ENCODE data around the gene FNDC3A. TPM values are rescaled to one million over a fixed set of nuclear protein-coding genes. Genes with fewer than 3 reads are reported as not detected.

Gene FNDC3A
- total and polyA plus RNA-seq, 12 donors = 24.4 to 91.2 (median 62.4) TPM

- intact Hi-C loops (cut with DNase I) = no loop called here
- no peaks in the 10 kb centered on the region for H3K36me3 ChIP-seq (replicated peaks in 1 of 2)
- no peaks in the 10 kb centered on the region for H3K4me1 ChIP-seq (replicated peaks in 1 of 2)
- TF ChIP-seq POLR2A (IDR thresholded peaks at IDR 0.05) (no peak), CTCF (IDR thresholded peaks at IDR 0.05) (no peak)
- no peaks in the 10 kb centered on the region for H3K27me3 ChIP-seq
- no peaks in the 10 kb centered on the region for H3K9me3 ChIP-seq (replicated peaks in 1 of 3)
- 77 to 91% (median 84%) methylated on average over 3 of the region's 3 CpGs for WGBS, 4 donors
- no peak for DNase-seq
- H3K4me3 ChIP-seq = no peak overlapping the region
- no peak overlapping the region for H3K27ac ChIP-seq
Measured at GRCh38 chr13:48944221-48944620, 31.5 kb upstream of the FNDC3A start.

GRCh38 chr13:48945626-48946025, 30.1 kb upstream of the FNDC3A start:
- Histone ChIP-seq H3K9me3 (replicated peaks in 1 of 3) (no peaks in the 10 kb centered on the region), H3K4me3 (no peak overlapping the region), H3K27ac (no peak overlapping the region), H3K4me1 (replicated peaks in 1 of 2) (no peaks in the 10 kb centered on the region), H3K36me3 (replicated peaks in 1 of 2) (no peaks in the 10 kb centered on the region), H3K27me3 (no peaks in the 10 kb centered on the region)
- WGBS, 4 donors = 73 to 93% (median 87%) methylated on average over 1 of the region's 1 CpG
- no peak for DNase-seq
- TF ChIP-seq CTCF (IDR thresholded peaks at IDR 0.05) (no peak), POLR2A (IDR thresholded peaks at IDR 0.05) (no peak)
- intact Hi-C loops (cut with DNase I) = no loop called here

- TF ChIP-seq POLR2A (IDR thresholded peaks at IDR 0.05) (no peak), CTCF (IDR thresholded peaks at IDR 0.05) (no peak)
- no peak overlapping the region for H3K27ac ChIP-seq
- intact Hi-C loops (cut with DNase I) = no loop called here
- no peaks in the 10 kb centered on the region for H3K4me1 ChIP-seq (replicated peaks in 1 of 2)
- H3K27me3 ChIP-seq = no peaks in the 10 kb centered on the region
- no peaks in the 10 kb centered on the region for H3K36me3 ChIP-seq (replicated peaks in 1 of 2)
- 90 to 92% (median 91%) methylated on average over 2 of the region's 2 CpGs for WGBS, 4 donors
- H3K4me3 ChIP-seq = no peak overlapping the region
- no peak for DNase-seq
- no peaks in the 10 kb centered on the region for H3K9me3 ChIP-seq (replicated peaks in 1 of 3)
Measured at GRCh38 chr13:48946163-48946562, 29.5 kb upstream of the FNDC3A start.

- no peaks in the 10 kb centered on the region for H3K9me3 ChIP-seq (replicated peaks in 1 of 3)
- H3K36me3 ChIP-seq (replicated peaks in 1 of 2) = no peaks in the 10 kb centered on the region
- TF ChIP-seq CTCF (IDR thresholded peaks at IDR 0.05) (no peak), POLR2A (IDR thresholded peaks at IDR 0.05) (no peak)
- no peak overlapping the region for H3K27ac ChIP-seq
- DNase-seq = no peak
- WGBS, 4 donors = 57 to 63% (median 59%) methylated on average over 4 of the region's 4 CpGs
- H3K27me3 ChIP-seq = no peaks in the 10 kb centered on the region
- intact Hi-C loops (cut with DNase I) = no loop called here
- H3K4me1 ChIP-seq (replicated peaks in 1 of 2) = no peaks in the 10 kb centered on the region
- H3K4me3 ChIP-seq = no peak overlapping the region
Measured at GRCh38 chr13:48949566-48950500, 25.9 kb upstream of the FNDC3A start.
